Hematopoietic multipotent progenitor cell treated with erythropoietin and hydrocortisone succinate and interleukin-3 and kit ligand, for 6 days (in vitro differentiated cells): ENCODE results near the gene DCTN3.

Experiments used
- DNase-seq: peaks from one replicate; pipeline ENCODE4 v3.0.0-alpha.2; 2015

Gene DCTN3

GRCh38 chr9:34570809-34571480 is 49.4 kb downstream of the DCTN3 start:
- DNase-seq: no peak

- no peak for DNase-seq
Measured at GRCh38 chr9:34570376-34570775, 49.9 kb downstream of the DCTN3 start.

GRCh38 chr9:34568774-34569173 is 51.5 kb downstream of the DCTN3 start:
- no peak for DNase-seq

- no peak for DNase-seq
Measured at GRCh38 chr9:34568133-34568532, 52.2 kb downstream of the DCTN3 start.

- no peak for DNase-seq
Measured at GRCh38 chr9:34566972-34567371, 53.3 kb downstream of the DCTN3 start.

GRCh38 chr9:34566322-34566721 is 54.0 kb downstream of the DCTN3 start:
- DNase-seq: no peak

- no peak for DNase-seq
Measured at GRCh38 chr9:34565856-34566255, 54.4 kb downstream of the DCTN3 start.

- DNase-seq: no peak
Measured at GRCh38 chr9:34564617-34565016, 55.7 kb downstream of the DCTN3 start.
